Brain microvascular endothelial cell (primary cell): Measurements from ENCODE around the gene CECR2.

ENCODE experiments used
- DNase-seq: peaks from one replicate; pipeline ENCODE4 v3.0.0-alpha.2; 2020
- H3K27ac ChIP-seq: fragments of 250-450 bp; sonication (Bioruptor Pico); 2 replicates; pipeline ENCODE4 v1.5.1; 2020; ENCODE audit warnings: mild to moderate bottlenecking, moderate library complexity
- H3K27me3 ChIP-seq: fragments of 250-450 bp; sonication (Bioruptor Pico); replicated peaks from 2 replicates; pipeline ENCODE4 v1.5.1; 2020; ENCODE audit warnings: mild to moderate bottlenecking
- H3K36me3 ChIP-seq: fragments of 250-450 bp; sonication (Bioruptor Pico); replicated peaks from 2 replicates; pipeline ENCODE4 v1.5.1; 2020; ENCODE audit warnings: mild to moderate bottlenecking
- H3K4me3 ChIP-seq: 2 replicates; pipeline ENCODE4 v1.5.1; 2011; ENCODE audit warnings: low read depth, mild to moderate bottlenecking, control low read depth, low read length, moderate library complexity
- in situ Hi-C: cut with HindIII; loops from 2 replicates; pipeline ENCODE4 v1.10.0; 2017; ENCODE audit warnings: low sequenced_read_pairs, low pct_ligation_motif_present
- TF ChIP-seq, protein P1 (sequence below): IDR thresholded peaks from 2 replicates; pipeline ENCODE4 v1.5.1; 2011; ENCODE audit warnings: low read depth, mild to moderate bottlenecking, moderate library complexity, low read length, control low read depth, inconsistent platforms; ENCODE audit errors: missing control alignments

The CECR2 gene

DNA sequence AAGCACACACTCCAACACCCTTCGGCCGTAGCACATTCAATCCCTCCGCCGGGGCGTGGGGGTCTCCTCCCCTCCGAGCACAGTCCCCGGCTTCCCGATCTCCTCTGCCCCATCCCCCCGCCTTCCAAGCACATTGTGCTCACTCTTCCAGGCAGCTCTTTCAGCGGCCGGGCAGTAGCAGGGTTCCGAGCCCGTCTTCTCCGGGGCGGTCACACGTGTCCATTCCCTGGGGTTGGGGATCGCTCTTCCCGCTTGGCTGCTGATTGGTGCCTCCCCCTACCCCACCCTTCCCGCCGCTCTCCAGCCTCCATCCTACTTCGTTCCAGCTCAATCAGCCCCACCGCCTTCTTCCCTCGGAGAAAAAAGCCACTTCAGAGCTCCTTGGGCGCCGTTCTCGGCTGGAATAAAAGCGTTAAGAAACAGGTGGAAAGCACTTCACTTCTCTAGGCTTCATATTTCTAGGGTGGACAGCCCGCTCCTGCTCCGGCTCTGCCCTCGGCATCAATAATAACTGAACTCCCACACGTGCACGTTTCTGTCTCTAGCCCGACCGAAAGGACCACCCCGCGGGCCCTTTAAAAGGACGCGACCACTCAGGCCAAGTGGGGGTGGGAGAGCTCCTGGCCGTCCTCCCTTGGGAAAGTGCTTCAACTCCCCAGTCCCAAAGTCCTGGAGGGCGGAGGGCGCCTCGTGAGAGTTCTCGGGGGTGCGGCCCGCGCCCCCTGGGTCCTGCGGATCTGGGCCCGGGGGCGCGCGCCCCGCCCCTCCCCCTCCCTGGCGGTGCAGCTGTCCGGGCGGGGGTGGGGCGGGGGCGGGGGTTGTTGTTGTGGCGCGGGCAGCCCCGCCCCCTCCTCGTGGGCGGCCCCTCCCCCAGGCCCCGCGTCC is 464 bp upstream of the CECR2 start:
- in situ Hi-C loops = no loop called here
- DNase-seq = no peak
- peaks cover 49% of the 10 kb centered on the region for H3K27me3 ChIP-seq
- TF ChIP-seq, protein P1, sequence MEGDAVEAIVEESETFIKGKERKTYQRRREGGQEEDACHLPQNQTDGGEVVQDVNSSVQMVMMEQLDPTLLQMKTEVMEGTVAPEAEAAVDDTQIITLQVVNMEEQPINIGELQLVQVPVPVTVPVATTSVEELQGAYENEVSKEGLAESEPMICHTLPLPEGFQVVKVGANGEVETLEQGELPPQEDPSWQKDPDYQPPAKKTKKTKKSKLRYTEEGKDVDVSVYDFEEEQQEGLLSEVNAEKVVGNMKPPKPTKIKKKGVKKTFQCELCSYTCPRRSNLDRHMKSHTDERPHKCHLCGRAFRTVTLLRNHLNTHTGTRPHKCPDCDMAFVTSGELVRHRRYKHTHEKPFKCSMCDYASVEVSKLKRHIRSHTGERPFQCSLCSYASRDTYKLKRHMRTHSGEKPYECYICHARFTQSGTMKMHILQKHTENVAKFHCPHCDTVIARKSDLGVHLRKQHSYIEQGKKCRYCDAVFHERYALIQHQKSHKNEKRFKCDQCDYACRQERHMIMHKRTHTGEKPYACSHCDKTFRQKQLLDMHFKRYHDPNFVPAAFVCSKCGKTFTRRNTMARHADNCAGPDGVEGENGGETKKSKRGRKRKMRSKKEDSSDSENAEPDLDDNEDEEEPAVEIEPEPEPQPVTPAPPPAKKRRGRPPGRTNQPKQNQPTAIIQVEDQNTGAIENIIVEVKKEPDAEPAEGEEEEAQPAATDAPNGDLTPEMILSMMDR = no peak
- no peaks in the 10 kb centered on the region for H3K36me3 ChIP-seq
- H3K4me3 ChIP-seq = no peak overlapping the region
- H3K27ac ChIP-seq = no peak overlapping the region

DNA sequence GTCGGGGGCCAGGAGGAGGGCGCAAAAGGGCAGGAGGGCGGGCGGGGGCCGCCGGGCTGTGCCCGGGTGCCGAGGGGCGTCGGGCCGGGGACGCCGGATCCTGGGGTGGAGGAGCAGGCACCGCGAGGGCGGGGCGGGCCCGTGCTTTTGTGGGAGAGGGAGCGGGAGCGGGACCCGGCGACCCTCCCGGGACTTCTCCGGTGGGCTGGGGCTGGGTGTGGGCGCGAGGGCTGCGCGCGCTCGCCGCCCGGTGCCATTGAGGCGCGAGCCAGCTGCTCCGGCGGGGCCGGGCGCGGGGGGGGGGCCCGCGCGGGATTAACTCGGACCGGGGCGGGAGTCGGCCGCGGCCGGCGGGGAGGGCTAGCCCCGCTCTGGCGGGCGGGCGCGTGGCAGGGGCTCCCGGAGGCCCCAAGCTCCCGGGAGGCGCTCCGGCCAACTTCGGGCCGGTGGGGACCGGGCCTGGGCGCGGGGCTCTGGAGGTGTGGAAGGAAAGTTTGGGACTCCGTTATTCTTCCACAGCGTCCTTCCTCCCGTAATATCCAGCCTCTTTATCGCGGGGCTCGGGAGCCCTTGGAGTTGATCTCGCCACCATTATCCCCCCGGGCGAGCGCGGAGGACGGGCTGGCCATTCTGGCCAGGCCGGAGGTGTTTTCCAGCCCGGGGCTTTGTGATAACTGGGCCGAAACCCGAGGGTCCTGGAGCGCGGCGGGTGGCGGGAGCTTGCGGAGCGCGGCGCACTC is 936 bp downstream of the CECR2 start:
- DNase-seq = no peak
- Histone ChIP-seq H3K27ac (no peak overlapping the region), H3K36me3 (no peaks in the 10 kb centered on the region), H3K27me3 (peaks cover 50% of the 10 kb centered on the region), H3K4me3 (no peak overlapping the region)
- in situ Hi-C loops = no loop called here
- TF ChIP-seq, protein P1 = no peak

DNA sequence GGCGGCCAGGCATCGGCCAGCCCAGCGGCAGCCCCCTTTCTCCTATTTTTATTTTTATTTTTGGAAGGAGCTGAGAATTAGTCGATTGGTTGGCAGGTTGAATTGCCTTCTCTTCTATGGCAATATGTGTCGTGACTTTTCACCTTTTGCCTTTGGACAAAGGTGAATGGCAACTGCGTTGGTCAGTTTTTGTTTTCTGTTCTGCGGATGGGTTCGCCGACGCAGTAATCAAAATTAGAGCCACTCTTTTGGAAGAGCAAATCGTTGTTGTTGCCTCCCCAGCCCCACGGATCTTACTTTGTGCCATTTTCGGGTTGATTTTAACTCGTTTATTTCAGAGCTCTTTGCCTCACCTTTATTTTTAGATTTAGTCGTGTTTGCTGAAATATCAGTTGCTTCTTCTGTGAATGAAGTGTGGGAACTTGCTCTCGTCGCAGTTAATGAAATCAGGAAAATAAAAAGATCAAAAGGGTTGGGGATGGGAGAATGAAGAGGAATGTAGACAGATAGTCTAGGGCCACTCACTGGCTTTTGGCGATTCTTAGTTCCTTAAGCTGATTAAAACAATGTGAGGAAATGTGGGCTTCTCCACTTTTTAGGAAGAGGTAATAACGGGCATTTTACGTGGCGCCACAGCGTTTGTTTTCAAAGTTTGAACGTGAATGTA is 1.6 kb downstream of the CECR2 start:
- no peaks in the 10 kb centered on the region for H3K36me3 ChIP-seq
- H3K27me3 ChIP-seq = peaks cover 50% of the 10 kb centered on the region
- TF ChIP-seq, protein P1 = no peak
- in situ Hi-C loops = no loop called here
- DNase-seq = no peak
- H3K27ac ChIP-seq = no peak overlapping the region
- no peak overlapping the region for H3K4me3 ChIP-seq

DNA sequence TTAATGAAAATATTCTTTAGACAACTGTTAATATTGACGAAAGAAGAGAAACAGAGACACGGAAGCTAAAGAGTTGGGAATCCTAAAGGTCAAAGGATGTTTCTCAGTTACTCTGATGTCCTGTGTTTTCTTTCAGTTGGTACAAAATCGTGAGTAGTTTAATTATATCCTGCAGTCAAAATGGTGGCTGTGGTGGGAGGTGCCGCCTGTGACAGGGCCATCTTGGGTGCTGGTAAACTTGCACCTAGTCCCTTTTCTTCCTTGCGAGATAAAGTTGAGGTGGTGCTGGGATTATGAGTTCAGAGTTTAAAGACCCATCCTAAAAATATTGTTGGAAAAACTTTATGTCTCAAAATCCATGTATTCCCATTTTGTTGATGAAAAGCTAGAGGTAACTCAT is 2.2 kb downstream of the CECR2 start:
- H3K27me3 ChIP-seq = peaks cover 50% of the 10 kb centered on the region
- DNase-seq = no peak
- no peak overlapping the region for H3K27ac ChIP-seq
- H3K36me3 ChIP-seq = no peaks in the 10 kb centered on the region
- in situ Hi-C loops = no loop called here
- no peak overlapping the region for H3K4me3 ChIP-seq
- TF ChIP-seq, protein P1 = no peak

DNA sequence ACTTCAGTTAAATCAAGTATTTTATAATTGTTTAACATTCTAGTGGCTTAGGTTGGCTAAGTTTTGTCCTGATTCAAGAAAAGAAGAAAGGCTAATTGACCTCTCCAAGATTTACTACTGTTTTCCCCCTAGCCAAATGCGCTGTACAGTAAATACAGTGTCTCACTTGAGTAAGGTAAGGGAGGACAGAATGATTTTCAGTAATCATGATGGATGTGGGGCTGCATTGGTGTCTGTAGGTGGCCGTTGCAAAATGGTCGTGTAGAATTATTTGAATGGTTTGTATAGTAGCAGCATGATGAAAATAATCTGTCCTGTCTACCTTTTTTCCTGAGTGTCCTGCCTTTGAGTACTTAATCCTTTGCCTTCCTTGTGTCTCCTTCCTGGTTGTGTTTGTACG is 4.6 kb downstream of the CECR2 start:
- TF ChIP-seq, protein P1 = no peak

More for the DNA sequence above, 4.6 kb downstream of the CECR2 start:
- no peak for DNase-seq
- in situ Hi-C loops = no loop called here
- Histone ChIP-seq H3K4me3 (no peak overlapping the region), H3K27me3 (peaks cover 32% of the 10 kb centered on the region), H3K27ac (no peak overlapping the region), H3K36me3 (no peaks in the 10 kb centered on the region)
